WTC11 (cell line): ENCODE data around the gene PM20D2.

Experiments used
- CTCF ChIP-seq: fragments of 200-600 bp; IDR thresholded peaks from 2 replicates; pipeline ENCODE4 v1.8.0; 2022; ENCODE audit warnings: antibody characterized with exemption
- FOXJ3 ChIP-seq: sonication (generic); formaldehyde crosslinking; IDR thresholded peaks from 2 replicates; pipeline ENCODE4 v1.9.0; 2021; ENCODE audit warnings: missing genetic modification reagents, mild to moderate bottlenecking, borderline replicate concordance
- FOXP1 ChIP-seq: sonication (generic); formaldehyde crosslinking; IDR thresholded peaks from 2 replicates; pipeline ENCODE4 v1.8.0; 2022; ENCODE audit warnings: missing genetic modification reagents, mild to moderate bottlenecking, moderate library complexity, borderline replicate concordance
- MAX ChIP-seq: sonication (generic); formaldehyde crosslinking; IDR thresholded peaks from 2 replicates; pipeline ENCODE4 v1.8.0; 2022; ENCODE audit warnings: mild to moderate bottlenecking, missing genetic modification reagents
- MXD4 ChIP-seq: fragments of 250-450 bp; sonication (Bioruptor Pico); IDR thresholded peaks from 2 replicates; pipeline ENCODE4 v1.8.0; 2021; ENCODE audit warnings: mild to moderate bottlenecking, moderate library complexity, borderline replicate concordance
- ZBTB21 ChIP-seq: sonication (generic); formaldehyde crosslinking; IDR thresholded peaks from 2 replicates; pipeline ENCODE4 v1.8.1; 2023; ENCODE audit warnings: mild to moderate bottlenecking, missing genetic modification reagents, borderline replicate concordance
- TF ChIP-seq, protein P1 (sequence below): sonication (generic); formaldehyde crosslinking; IDR thresholded peaks from 2 replicates; pipeline ENCODE4 v1.8.1; 2022; ENCODE audit warnings: missing genetic modification reagents, borderline replicate concordance
- TF ChIP-seq, protein P2 (sequence below): sonication (generic); formaldehyde crosslinking; conservative IDR thresholded peaks from 2 replicates; pipeline ENCODE4 v1.8.1; 2022; ENCODE audit warnings: mild to moderate bottlenecking, missing genetic modification reagents

DNA sequence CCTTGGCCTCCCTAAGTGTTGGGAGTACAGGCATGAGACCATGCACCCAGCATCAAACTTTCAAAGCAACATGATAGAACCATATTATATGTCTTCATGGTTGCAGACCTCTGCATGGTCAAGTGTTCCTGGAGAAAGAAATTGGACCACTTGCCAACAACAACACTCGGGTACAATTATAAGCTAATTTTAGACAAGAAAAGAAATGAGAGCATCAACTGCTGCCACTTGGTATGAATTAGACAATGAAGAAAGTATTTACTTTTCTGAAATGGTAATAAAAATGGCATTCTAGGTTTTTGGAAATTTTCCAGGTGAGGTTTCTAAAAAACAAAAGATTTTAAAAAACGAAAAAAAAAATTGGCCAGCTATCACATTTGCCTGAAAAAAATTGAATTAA is 7.7 kb upstream of the PM20D2 start:
- TF ChIP-seq MXD4 (CRISPR knock-in tag): no peak
- TF ChIP-seq, protein P1, sequence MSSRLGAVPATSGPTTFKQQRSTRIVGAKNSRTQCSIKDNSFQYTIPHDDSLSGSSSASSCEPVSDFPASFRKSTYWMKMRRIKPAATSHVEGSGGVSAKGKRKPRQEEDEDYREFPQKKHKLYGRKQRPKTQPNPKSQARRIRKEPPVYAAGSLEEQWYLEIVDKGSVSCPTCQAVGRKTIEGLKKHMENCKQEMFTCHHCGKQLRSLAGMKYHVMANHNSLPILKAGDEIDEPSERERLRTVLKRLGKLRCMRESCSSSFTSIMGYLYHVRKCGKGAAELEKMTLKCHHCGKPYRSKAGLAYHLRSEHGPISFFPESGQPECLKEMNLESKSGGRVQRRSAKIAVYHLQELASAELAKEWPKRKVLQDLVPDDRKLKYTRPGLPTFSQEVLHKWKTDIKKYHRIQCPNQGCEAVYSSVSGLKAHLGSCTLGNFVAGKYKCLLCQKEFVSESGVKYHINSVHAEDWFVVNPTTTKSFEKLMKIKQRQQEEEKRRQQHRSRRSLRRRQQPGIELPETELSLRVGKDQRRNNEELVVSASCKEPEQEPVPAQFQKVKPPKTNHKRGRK: no peak
- TF ChIP-seq CTCF: no peak
- TF ChIP-seq, protein P2, sequence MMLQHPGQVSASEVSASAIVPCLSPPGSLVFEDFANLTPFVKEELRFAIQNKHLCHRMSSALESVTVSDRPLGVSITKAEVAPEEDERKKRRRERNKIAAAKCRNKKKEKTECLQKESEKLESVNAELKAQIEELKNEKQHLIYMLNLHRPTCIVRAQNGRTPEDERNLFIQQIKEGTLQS: no peak
- TF ChIP-seq FOXJ3 (CRISPR knock-in tag): no peak
- TF ChIP-seq ZBTB21 (CRISPR knock-in tag): no peak
- TF ChIP-seq MAX: no peak
- TF ChIP-seq FOXP1: no peak
